Ecto neural progenitor cell (in vitro differentiated cells): ENCODE measurements around the gene APBB1.
"Not testable (repeated sequence)": the region's sequence is repeated elsewhere in the genome, so short reads cannot be mapped to it uniquely, and the experiment has no call there.

Experiments used
- DNase-seq: peaks from one replicate; pipeline ENCODE4 v3.0.0-alpha.2; 2018; ENCODE audit warnings: low spot score

APBB1 gene

DNA sequence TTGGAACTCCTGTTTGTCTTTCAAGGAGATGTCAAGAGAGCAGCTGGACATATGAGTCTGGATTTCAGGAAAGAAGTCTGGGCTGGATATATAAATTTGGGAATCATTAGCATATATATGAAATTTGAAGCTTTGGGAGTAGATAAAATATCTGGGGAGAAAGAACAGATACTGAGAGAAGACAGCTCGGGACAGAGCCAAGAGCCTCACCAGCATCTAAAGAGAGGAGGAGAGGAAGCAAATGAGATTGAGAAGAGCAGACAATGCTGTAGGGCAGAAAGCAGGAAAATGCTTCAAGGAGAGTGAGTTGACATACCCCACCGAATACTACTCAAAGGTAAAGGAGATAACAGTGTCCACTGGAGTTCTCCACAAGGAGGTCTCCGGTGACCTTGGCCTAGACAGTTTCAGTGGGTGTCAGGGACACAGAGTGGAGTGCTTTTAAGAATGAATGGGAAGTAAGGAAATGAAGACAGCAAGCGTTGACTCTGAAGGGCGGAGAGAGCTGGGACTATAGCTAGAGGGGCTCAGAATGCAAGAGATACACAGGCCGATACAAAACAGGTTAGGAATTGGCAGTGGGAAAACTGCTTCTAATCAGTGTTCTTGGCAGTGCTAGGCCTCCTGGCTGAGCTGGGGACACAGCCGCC, 862 bp downstream of the APBB1 start:
- no peak for DNase-seq

- DNase-seq: no peak
Observed at GRCh38 chr11:6415797-6416196, 3.1 kb downstream of the APBB1 start.

DNA sequence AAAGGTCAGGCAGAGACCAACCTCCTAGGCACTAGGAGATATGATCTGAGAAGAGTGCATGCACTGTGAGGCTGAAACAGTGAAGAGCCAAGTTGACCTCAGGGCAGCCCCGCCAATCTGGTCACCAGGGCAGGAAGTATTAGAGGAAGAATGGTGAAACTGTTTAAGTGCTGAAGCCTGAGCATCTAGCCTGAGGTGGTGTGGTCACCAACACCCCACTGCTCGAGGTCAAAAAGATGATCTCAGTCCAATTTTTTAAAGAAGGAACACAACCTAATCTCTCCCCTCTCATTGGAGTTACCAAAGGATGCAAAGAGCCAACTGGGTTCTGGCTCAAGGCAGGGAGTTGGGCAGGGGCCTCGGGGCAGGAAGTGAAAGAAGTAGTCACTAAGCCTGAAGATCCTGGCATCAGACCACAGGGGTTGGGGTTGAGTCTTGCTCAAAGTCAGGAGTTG, 4.0 kb downstream of the APBB1 start:
- no peak for DNase-seq

DNA sequence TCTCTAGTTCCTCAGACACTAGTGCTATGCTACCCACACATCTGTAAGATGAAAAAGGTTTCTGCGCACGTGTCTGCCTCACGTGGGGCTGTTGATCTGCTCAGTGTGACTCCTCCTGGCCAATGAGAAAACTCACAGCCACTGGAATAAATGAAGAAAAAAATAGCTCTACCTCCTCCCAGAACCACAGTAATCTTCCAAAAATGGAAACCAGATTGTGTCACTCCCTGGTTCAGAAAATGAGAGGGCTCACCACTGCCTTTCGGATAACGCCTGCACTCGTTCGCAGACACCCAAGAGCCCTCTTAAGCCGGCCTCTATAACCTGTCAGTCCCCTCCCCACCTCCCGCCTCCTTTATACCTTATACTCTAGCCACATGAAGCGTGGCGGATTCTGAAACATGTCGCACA, 5.1 kb downstream of the APBB1 start:
- DNase-seq: no peak

GRCh38 chr11:6411594-6412031, 7.3 kb downstream of the APBB1 start:
- no peak for DNase-seq

- DNase-seq: no peak
Observed at GRCh38 chr11:6410695-6411430, 8.0 kb downstream of the APBB1 start.

GRCh38 chr11:6406370-6406769, 12.5 kb downstream of the APBB1 start:
- no peak for DNase-seq

GRCh38 chr11:6405846-6406245, 13.0 kb downstream of the APBB1 start:
- DNase-seq: no peak

- peak; percentile 81 for DNase-seq
Observed at GRCh38 chr11:6405052-6405667, 13.7 kb downstream of the APBB1 start.

DNA sequence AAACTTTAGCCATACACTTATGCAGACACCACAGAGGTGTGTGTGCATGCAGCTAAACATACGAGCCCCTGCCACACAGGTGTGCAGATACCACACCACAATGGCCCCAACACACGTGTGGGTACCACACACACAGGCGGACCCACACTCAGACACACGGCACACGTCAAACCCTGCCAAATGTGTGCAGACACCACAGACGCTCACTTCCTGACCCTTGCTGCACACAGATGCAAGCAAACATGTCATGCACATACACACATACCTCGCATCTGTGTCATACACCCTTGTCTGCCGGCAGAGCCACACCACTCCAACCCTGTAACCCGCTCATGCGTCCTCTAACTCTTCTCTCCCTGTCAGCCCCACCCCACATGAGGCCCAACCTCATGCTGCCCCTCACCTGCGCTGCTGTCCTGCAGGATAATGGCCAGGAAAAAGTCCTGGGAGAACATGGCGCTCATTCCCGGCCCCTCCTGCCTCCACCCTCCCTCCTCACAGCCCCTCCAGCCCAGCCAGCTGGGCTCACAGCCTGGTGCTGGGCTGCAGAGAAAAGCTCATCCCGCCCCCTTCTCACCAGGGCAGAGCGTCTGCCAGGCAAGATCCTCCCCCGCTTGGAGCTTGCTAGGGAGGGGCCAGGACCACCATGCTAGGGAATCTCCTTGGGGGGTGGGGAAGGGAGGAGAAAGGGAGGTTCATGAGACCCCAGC, 14.4 kb downstream of the APBB1 start:
- DNase-seq: no peak

DNA sequence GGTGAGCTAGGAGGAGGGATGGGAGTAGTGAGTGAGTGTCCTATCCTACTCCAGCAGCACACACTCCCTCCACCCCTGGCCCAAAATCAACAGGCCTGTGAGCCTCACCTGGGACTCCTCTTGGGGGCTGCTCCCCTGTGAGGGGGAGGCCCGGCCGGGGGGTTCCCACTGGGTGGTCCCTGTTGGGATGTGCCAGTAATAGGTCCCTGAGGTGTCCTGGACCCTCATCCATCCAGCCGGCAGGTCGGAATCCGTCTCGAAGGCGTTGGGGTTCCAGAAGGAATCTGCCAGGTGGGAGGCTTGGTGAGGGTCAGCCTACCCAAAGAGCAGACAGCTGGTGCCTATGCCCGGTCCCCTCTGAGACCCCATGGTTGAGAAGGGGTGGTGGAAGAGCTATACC, 15.4 kb downstream of the APBB1 start:
- no peak for DNase-seq

DNA sequence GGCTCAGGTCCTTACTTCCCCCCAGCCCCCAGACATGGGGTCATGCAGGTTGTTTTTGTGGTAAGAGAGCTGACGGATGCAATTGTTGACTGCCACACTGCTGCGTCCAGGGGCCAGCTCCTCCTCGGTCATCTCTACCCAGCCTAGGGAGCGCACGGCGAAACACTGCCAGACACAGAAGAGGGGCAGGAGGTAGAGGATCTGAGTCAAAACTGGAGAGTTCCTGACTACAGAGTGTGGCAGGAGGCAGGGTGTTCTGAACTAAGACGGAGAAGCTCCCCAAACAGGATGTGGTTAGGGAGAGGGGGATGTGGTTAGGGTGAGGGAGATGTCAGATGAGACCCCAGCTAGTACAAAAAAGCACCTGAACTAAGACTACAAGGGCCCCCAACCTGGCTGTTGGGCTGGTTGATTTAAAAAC, 16.3 kb downstream of the APBB1 start:
- DNase-seq: no peak

DNA sequence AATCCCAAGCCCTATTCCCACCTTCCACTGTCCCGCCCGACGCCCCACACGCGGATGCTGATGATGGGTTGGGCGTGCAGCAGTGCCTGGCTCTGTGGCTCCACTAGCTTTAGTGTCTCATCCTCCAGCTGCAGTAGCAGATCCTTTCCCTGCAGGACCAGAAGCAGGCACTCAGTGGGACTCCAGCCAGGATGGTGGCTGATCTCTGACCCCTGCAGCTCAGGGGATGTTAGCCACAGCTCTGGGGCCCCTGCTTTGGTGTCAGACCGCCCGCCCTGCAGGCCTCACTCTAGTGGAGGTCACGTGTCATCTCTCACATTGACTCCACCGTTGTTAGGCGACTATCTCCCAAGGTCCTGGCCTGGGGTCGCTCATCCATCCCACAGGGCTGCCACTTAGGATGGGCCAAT, 16.8 kb downstream of the APBB1 start:
- no peak for DNase-seq

- DNase-seq: no peak
Observed at GRCh38 chr11:6401464-6401863, 17.4 kb downstream of the APBB1 start.

- no peak for DNase-seq
Observed at GRCh38 chr11:6400431-6401345, 18.2 kb downstream of the APBB1 start.

GRCh38 chr11:6397636-6398035, 21.3 kb downstream of the APBB1 start:
- no peak for DNase-seq

DNA sequence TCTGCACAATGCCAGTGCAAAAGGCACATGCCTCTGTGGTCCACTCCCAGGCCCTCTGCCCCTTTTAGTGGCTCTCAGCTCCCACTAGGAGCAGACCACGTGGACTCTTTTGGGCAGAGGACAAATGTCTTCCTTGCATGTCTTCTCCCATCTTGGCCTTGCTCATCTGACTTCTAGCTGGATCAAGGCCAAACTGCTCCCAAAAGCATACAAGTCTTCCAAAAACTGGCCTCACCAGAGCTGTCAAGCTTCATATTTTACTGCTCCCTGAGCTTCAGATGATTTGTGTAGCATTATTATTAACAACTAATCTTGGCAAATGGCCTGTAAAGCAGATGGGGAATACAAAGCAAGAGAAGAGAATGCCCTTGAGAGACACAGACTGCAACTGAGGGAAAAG, 21.7 kb downstream of the APBB1 start:
- no peak for DNase-seq

DNA sequence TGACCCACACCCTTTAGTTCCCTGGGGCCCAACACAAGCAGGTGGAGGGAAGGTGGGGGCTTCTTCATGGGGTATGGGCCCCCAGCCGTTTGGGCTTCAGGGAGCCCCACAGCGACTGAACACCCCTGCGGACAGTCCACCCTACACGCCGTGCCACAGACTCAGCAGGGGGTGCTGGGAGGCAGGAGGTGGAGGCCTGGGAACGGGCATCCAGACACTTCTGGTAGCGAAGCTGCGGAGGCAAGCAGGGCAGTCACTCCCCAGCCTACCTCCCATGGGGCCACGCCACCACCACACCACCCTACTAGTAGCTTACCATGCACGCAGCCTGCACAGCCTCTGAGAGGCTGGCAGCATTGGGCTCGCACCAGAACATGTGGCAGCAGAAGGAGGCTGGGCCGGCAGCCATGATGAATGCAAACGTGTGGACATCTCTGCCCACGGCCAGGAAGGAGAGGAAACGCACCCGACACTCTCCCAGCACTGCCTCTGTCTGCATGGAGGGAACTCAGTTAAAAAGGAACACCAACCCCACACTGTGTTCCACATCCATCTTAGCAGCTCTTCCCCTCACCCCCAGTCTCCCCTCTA, 23.3 kb downstream of the APBB1 start:
- DNase-seq: no peak

DNA sequence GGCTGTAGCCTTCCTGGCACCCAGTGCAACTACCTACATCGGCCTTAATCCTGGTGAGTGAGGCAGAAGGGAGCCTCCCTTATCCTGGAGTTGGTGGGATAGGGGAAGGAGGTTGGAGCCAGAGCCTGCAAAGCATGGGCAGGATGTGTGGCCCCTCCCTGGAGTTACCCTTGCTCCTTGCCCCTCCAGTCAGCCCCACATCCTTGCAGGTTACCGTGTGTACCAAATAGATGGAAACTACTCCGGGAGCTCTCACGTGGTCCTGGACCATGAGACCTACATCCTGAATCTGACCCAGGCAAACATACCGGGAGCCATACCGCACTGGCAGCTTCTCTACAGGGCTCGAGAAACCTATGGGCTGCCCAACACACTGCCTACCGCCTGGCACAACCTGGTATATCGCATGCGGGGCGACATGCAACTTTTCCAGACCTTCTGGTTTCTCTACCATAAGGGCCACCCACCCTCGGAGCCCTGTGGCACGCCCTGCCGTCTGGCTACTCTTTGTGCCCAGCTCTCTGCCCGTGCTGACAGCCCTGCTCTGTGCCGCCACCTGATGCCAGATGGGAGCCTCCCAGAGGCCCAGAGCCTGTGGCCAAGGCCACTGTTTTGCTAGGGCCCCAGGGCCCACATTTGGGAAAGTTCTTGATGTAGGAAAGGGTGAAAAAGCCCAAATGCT, 24.8 kb downstream of the APBB1 start:
- DNase-seq: no peak

GRCh38 chr11:6392251-6392650, 26.6 kb downstream of the APBB1 start:
- not testable (repeated sequence) for DNase-seq
